Lower leg skin (tissue), 4 donors: ENCODE results near the gene TMEM165. TPM values are rescaled to one million over a fixed set of nuclear protein-coding genes. Genes with fewer than 3 reads are reported as not detected.

ENCODE experiments used
- DNase-seq, 2 donors: peaks; one replicate each; pipeline ENCODE4 v3.0.0-alpha.2; 2019; ENCODE audit warnings: low spot score in 2 of 2
- H3K4me3 ChIP-seq: fragments of 200-600 bp; sonication (generic); 2 replicates; pipeline ENCODE4 v1.5.1; 2017; ENCODE audit warnings: mild to moderate bottlenecking, low read depth; ENCODE audit not compliant: poor library complexity, severe bottlenecking
- POLR2A ChIP-seq, 2 donors: fragments of 450-650 bp; IDR thresholded peaks; one replicate each; pipeline ENCODE4 v1.6.1; 2016 to 2017; ENCODE audit warnings: antibody characterized with exemption in 2 of 2, mild to moderate bottlenecking in 1 of 2, moderate library complexity in 1 of 2
- WGBS, 2 donors: methylation state at CpG; one replicate each; pipeline ENCODE4 v1.1.5; 2018; 5-methylcytosine and 5-hydroxymethylcytosine counted together
- intact Hi-C: fragments of 100-400 bp; cut with DNase I; formaldehyde crosslinking; loops from one replicate; pipeline ENCODE4 v1.15.0; 2023; ENCODE audit warnings: low total_unique reads
- total RNA-seq, 4 donors: library from RNA; depleted of rRNA; stranded (reverse); fragments of >200 nt; gene quantifications; one replicate each; pipeline ENCODE4 v1.1.0, GENCODE V29; 2016
- TF ChIP-seq, protein P1 (sequence below), 3 donors: fragments of 450-650 bp; IDR thresholded peaks; one replicate each; pipeline ENCODE4 v1.5.1; 2016; ENCODE audit warnings: antibody characterized with exemption in 3 of 3, mild to moderate bottlenecking in 3 of 3, moderate library complexity in 2 of 3

Gene TMEM165
- total RNA-seq, 4 donors from 2014 or later: 84.1 to 149 (median 91.4) TPM

DNA sequence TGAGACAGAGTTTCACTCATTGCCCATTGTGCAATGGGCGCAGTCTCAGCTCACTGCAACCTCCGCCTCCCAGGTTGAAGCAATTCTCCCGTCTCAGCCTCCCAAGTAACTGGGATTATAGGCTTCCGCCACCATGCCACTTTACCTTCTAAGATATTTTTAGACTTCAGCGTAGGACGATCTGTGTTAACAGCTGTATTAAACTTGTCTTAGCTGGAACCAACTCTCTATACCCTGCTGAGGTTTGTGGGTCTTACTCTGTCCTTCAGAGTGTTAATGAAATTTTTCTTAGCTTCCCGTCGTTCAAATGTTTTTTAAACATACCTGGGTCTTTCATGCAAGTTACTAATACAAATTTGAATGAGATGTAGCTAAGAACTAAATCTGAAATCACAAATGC is 14.7 kb downstream of the TMEM165 start:
- no peak overlapping the region for H3K4me3 ChIP-seq
- no peak for DNase-seq
- TF ChIP-seq POLR2A (IDR thresholded peaks at IDR 0.05): no peak
- TF ChIP-seq, protein P1, sequence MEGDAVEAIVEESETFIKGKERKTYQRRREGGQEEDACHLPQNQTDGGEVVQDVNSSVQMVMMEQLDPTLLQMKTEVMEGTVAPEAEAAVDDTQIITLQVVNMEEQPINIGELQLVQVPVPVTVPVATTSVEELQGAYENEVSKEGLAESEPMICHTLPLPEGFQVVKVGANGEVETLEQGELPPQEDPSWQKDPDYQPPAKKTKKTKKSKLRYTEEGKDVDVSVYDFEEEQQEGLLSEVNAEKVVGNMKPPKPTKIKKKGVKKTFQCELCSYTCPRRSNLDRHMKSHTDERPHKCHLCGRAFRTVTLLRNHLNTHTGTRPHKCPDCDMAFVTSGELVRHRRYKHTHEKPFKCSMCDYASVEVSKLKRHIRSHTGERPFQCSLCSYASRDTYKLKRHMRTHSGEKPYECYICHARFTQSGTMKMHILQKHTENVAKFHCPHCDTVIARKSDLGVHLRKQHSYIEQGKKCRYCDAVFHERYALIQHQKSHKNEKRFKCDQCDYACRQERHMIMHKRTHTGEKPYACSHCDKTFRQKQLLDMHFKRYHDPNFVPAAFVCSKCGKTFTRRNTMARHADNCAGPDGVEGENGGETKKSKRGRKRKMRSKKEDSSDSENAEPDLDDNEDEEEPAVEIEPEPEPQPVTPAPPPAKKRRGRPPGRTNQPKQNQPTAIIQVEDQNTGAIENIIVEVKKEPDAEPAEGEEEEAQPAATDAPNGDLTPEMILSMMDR (IDR thresholded peaks at IDR 0.05): no peak
- WGBS, 2 donors: 88 to 96% methylated on average over 8 of the region's 8 CpGs
- intact Hi-C loops: no loop called here

DNA sequence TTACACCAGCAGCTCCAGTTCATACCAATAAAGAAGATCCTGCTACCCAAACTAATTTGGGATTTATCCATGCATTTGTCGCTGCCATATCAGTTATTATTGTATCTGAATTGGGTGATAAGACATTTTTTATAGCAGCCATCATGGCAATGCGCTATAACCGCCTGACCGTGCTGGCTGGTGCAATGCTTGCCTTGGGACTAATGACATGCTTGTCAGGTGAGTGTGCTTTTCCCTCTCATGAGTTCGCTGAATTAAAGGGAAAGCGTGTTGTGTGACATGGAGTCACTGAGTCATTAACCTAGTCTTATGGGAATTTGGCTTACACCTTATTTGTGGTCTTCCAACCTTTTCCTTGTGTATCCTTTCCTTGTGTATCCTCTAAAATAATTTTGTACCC is 15.9 kb downstream of the TMEM165 start:
- 94 to 98% methylated on average over 6 of the region's 6 CpGs for WGBS, 2 donors
- TF ChIP-seq POLR2A (IDR thresholded peaks at IDR 0.05): no peak
- TF ChIP-seq, protein P1 (IDR thresholded peaks at IDR 0.05): no peak
- intact Hi-C loops: no loop called here
- no peak for DNase-seq
- H3K4me3 ChIP-seq: no peak overlapping the region

DNA sequence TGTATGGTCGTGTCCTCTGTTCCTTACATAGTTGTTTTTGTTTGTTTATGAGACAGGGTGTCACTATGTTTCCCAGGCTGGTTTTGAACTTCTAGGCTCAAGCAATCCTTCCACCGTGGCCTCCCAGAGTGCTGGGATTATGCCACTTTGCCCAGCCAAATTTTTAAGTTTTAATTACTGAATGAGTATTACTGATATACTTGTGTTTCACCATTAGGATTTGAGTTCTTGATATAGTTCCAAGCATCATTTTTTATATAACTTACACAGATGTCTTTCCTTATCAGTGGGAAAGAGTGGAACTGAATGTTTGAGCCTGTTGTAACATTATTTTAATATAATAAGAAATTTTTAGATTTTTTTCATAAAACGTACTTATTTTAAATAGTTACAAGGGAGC is 20.4 kb downstream of the TMEM165 start:
- intact Hi-C loops: no loop called here
- no peak for DNase-seq
- 91 to 93% methylated on average over 3 of the region's 3 CpGs for WGBS, 2 donors
- no peak overlapping the region for H3K4me3 ChIP-seq
- TF ChIP-seq POLR2A (IDR thresholded peaks at IDR 0.05): no peak
- TF ChIP-seq, protein P1 (IDR thresholded peaks at IDR 0.05): no peak

DNA sequence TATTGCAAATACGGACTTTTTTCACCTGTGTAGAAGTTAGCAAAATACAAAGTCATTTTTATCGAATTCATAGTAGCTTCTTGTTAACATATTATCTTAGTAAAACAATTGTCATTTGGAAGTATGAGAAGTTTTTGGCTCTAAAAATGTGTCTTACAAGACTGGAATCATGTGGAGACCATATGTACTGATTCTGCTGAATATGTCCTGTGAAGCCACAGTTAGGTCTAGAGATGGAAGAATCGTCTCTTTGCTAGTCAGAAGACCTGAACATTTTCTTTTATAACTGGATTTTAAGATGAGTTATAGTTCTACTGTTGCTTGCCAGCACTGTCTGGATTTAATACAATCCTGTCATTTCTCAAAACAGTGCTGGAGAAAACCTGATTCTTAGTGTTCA is 29.0 kb downstream of the TMEM165 start:
- TF ChIP-seq POLR2A (IDR thresholded peaks at IDR 0.05): no peak
- TF ChIP-seq, protein P1 (IDR thresholded peaks at IDR 0.05): no peak
- 65 to 79% methylated on average over 3 of the region's 3 CpGs for WGBS, 2 donors

DNA sequence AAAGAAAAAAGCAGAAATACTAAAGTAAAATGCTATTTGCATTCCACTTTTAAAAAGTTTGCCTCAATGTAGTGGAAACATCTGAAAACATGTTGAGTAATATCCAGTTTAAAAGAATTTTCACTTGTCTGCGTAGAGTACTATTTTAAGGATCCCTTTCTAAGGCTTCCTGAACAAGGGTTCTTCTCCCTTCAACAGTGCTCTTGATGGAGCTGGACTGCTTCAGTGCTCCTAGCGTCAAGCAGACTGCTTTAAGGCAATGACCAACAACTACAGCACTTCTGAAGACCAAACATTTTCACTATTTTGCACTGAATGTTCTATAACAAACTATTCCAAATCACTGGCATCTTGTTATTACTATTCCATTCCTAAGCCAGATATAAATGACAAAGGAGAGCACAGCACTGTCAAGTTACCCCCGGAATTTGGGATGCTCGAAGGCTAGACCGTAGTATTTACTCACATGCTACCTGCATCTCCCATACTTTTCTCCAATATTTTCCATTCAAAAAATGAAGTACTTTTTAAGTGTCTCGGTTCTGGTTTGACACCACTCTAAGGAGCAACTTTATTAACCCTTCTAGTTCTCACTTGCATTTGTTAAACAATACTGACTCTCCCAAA is 36.1 kb downstream of the TMEM165 start:
- 71 to 78% methylated on average over 6 of the region's 6 CpGs for WGBS, 2 donors
- intact Hi-C loops: no loop called here
- no peak overlapping the region for H3K4me3 ChIP-seq
- TF ChIP-seq, protein P1 (IDR thresholded peaks at IDR 0.05): no peak
- TF ChIP-seq POLR2A (IDR thresholded peaks at IDR 0.05): no peak
- DNase-seq: no peak

More for the DNA sequence above, 29.0 kb downstream of the TMEM165 start:
- no peak overlapping the region for H3K4me3 ChIP-seq
- intact Hi-C loops: no loop called here
- DNase-seq: no peak
